ENCODE measurements around the gene PRRT3. TPM values are rescaled to one million over a fixed set of nuclear protein-coding genes. Genes with fewer than 3 reads are reported as not detected.
"Not testable (repeated sequence)": the region's sequence is repeated elsewhere in the genome, so short reads cannot be mapped to it uniquely, and the experiment has no call there.

Gene PRRT3
- polyA plus RNA-seq, 1 donor: 4.4 TPM

- DNase-seq: no peak
Observed at GRCh38 chr3:9918261-9919038, 33.8 kb downstream of the PRRT3 start.

GRCh38 chr3:9917820-9918219, 34.4 kb downstream of the PRRT3 start:
- no peak for DNase-seq

- peak; percentile 81 for DNase-seq
Observed at GRCh38 chr3:9916734-9917680, 35.2 kb downstream of the PRRT3 start, which contains the start of gene IL17RC. Gene IL17RC (plus strand): TSS chr3:9917098. CDS start chr3:9917316, 218 bp downstream.

GRCh38 chr3:9916346-9916733, 35.9 kb downstream of the PRRT3 start:
- DNase-seq: no peak

- no peak for DNase-seq
Observed at GRCh38 chr3:9915254-9916141, 36.7 kb downstream of the PRRT3 start.

GRCh38 chr3:9914559-9915253, 37.5 kb downstream of the PRRT3 start:
- DNase-seq: no peak

- no peak for DNase-seq
Observed at GRCh38 chr3:9914011-9914410, 38.2 kb downstream of the PRRT3 start.

GRCh38 chr3:9913601-9914000, 38.6 kb downstream of the PRRT3 start:
- DNase-seq: no peak

GRCh38 chr3:9912294-9912935, 39.8 kb downstream of the PRRT3 start:
- no peak for DNase-seq

- DNase-seq: no peak
Observed at GRCh38 chr3:9911863-9912262, 40.3 kb downstream of the PRRT3 start.

GRCh38 chr3:9909221-9910013, 42.8 kb downstream of the PRRT3 start:
- DNase-seq: no peak

- DNase-seq: no peak
Observed at GRCh38 chr3:9908286-9908685, 43.9 kb downstream of the PRRT3 start.

GRCh38 chr3:9906480-9906879, 45.7 kb downstream of the PRRT3 start:
- no peak for DNase-seq

- no peak for DNase-seq
Observed at GRCh38 chr3:9903904-9904303, 48.3 kb downstream of the PRRT3 start.

- no peak for DNase-seq
Observed at GRCh38 chr3:9903238-9903624, 49.0 kb downstream of the PRRT3 start.

- no peak for DNase-seq
Observed at GRCh38 chr3:9902372-9903237, 49.6 kb downstream of the PRRT3 start, which contains the start of gene IL17RE. Gene IL17RE (plus strand): TSS chr3:9902848. CDS start chr3:9902933, 85 bp downstream.

- no peak for DNase-seq
Observed at GRCh38 chr3:9901967-9902366, 50.2 kb downstream of the PRRT3 start.

- DNase-seq: not testable (repeated sequence)
Observed at GRCh38 chr3:9900965-9901415, 51.2 kb downstream of the PRRT3 start.
